Measurements from ENCODE around the gene SMARCE1. TPM values are rescaled to one million over a fixed set of nuclear protein-coding genes. Genes with fewer than 3 reads are reported as not detected.

Gene SMARCE1
- total and polyA plus RNA-seq, 7 donors: 49.6 to 64.7 (median 59.9) TPM

DNA sequence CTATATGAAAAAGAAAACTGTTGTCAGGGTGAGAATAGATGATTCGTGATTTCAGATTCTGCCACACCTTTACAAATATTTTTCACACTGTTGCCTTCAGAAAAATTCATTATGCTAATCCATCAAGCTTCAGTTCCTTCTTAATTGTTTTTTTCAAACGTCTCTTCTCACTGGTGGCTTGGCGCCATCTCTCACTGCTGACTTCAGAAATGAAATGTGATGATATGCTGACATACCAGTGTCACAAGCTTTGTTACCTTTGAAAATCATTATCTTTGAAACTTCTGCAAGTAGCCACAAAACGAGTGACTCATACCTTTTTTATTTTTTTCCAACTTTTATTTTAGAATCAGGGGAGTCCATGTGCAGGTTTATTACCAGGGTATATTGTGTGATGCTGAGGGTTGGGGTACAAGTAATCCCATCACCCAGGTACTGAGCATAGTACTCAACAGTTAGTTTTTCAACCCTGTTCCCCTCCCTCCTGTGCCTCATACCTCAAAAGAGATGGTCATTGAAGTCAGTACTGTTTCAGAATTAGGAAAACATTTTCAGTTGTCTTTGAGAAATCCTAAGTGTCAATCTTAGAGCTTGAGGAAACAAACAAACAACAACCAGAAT is 31.4 kb upstream of the SMARCE1 start:
- ATAC-seq (no peak), DNase-seq (no peak)
- TF ChIP-seq, protein P1, sequence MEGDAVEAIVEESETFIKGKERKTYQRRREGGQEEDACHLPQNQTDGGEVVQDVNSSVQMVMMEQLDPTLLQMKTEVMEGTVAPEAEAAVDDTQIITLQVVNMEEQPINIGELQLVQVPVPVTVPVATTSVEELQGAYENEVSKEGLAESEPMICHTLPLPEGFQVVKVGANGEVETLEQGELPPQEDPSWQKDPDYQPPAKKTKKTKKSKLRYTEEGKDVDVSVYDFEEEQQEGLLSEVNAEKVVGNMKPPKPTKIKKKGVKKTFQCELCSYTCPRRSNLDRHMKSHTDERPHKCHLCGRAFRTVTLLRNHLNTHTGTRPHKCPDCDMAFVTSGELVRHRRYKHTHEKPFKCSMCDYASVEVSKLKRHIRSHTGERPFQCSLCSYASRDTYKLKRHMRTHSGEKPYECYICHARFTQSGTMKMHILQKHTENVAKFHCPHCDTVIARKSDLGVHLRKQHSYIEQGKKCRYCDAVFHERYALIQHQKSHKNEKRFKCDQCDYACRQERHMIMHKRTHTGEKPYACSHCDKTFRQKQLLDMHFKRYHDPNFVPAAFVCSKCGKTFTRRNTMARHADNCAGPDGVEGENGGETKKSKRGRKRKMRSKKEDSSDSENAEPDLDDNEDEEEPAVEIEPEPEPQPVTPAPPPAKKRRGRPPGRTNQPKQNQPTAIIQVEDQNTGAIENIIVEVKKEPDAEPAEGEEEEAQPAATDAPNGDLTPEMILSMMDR (IDR thresholded peaks at IDR 0.05): no peak
- intact Hi-C loops (cut with DNase I): no loop called here
- Histone ChIP-seq H3K27ac (no peak overlapping the region), H3K4me1 (no peaks in the 10 kb centered on the region), H3K36me3 (ENCODE audit: insufficient read depth in 1 of 2, low read depth in 1 of 2) (no peaks in the 10 kb centered on the region), H3K27me3 (ENCODE audit: insufficient read depth in 3 of 3, low read length in 2 of 3) (peaks cover 5 to 42% (median 6%) of the 10 kb centered on the region in 3 donors), H3K9me3 (no peaks in the 10 kb centered on the region), H3K4me3 (no peak overlapping the region)
- WGBS, 3 donors: 51 to 55% (median 53%) methylated on average over 4 of the region's 4 CpGs

DNA sequence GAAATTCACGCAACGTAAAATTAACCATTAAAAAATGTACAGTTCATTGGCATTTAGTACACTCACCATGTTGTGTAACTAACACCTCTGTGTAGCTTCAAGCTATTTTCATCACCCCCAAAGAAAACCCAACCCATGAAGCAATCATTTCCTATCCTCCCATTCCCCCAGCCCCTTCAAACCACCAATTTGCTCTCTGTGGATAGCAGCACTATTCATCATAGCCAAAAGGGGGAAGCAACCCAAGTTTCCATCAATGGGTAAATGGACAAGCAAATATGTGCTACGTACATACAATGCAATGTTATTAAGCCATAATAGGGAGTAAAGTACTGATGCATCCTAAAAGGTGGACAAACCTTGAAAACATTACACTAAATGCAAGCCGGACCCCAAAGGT is 28.3 kb upstream of the SMARCE1 start:
- Histone ChIP-seq H3K27me3 (ENCODE audit: insufficient read depth in 3 of 3, low read length in 2 of 3) (peaks cover 6 to 41% (median 6%) of the 10 kb centered on the region in 3 donors), H3K27ac (no peak overlapping the region), H3K4me3 (no peak overlapping the region), H3K9me3 (no peaks in the 10 kb centered on the region), H3K36me3 (ENCODE audit: insufficient read depth in 1 of 2, low read depth in 1 of 2) (no peaks in the 10 kb centered on the region), H3K4me1 (no peaks in the 10 kb centered on the region)
- DNase-seq (no peak), ATAC-seq (no peak)
- TF ChIP-seq, protein P1 (IDR thresholded peaks at IDR 0.05): no peak
- intact Hi-C loops (cut with DNase I): no loop called here
- WGBS, 3 donors: 84 to 89% (median 84%) methylated on average over 4 of the region's 4 CpGs

DNA sequence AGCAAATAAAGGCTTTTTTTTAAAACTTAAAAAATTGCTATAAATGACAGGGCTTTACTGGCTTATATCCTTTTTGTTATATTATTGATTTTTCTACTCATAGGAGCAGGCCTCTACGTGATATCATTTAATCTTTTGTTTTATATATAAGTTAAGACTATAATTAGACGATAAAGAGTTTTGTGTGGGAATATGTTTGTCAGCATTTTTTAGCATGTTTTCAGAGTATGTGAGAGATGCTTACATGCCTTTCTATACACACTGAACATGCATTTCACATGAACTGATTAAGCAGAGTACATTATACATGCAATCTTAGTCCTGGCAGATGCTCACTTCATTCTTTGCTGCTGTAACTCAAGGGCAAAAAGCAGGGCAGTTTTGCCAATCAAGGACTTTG is 25.0 kb upstream of the SMARCE1 start:
- WGBS, 3 donors: 92 to 95% (median 94%) methylated on average over 2 of the region's 2 CpGs
- no peaks in the 10 kb centered on the region for H3K4me1 ChIP-seq
- no peak for DNase-seq

DNA sequence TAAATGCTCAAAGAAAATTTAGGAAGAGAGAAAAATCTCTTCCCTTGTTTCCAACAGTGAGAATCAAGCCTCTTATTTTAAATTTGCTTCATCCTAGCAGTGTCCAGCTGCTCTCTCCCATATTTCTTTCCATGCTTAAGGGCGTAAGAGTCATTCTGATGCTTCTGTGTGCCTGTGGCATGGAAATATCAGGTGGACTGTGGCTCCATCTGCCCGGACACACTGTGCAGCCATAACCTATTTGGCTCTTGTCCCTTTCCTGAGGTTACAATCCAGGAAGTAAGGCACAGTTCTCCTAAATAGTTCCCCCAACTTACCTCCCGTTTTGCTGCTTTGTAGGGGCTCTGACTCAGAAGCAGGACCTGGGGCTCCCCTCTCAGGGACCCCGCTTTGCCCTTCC is 23.7 kb upstream of the SMARCE1 start:
- no peak overlapping the region for H3K27ac ChIP-seq
- H3K4me3 ChIP-seq: no peak overlapping the region
- H3K36me3 ChIP-seq (ENCODE audit: insufficient read depth in 1 of 2, low read depth in 1 of 2): no peaks in the 10 kb centered on the region
- H3K4me1 ChIP-seq: no peaks in the 10 kb centered on the region
- ATAC-seq (no peak), DNase-seq (no peak)
- intact Hi-C loops (cut with DNase I): no loop called here
- WGBS, 3 donors: 36 to 42% (median 41%) methylated on average over 4 of the region's 4 CpGs
- peaks cover 3% of the 10 kb centered on the region for H3K9me3 ChIP-seq
- TF ChIP-seq, protein P1 (IDR thresholded peaks at IDR 0.05): no peak
- peaks cover 0 to 13% (median 4%) of the 10 kb centered on the region in 3 donors for H3K27me3 ChIP-seq (ENCODE audit: insufficient read depth in 3 of 3, low read length in 2 of 3)

More for the DNA sequence above, 25.0 kb upstream of the SMARCE1 start:
- peaks cover 3 to 23% (median 4%) of the 10 kb centered on the region in 3 donors for H3K27me3 ChIP-seq (ENCODE audit: insufficient read depth in 3 of 3, low read length in 2 of 3)
- no peak for ATAC-seq
- intact Hi-C loops (cut with DNase I): no loop called here
- peaks cover 3% of the 10 kb centered on the region for H3K9me3 ChIP-seq
- H3K27ac ChIP-seq: no peak overlapping the region
- H3K4me3 ChIP-seq: no peak overlapping the region
- no peaks in the 10 kb centered on the region for H3K36me3 ChIP-seq (ENCODE audit: insufficient read depth in 1 of 2, low read depth in 1 of 2)
- TF ChIP-seq, protein P1 (IDR thresholded peaks at IDR 0.05): no peak

DNA sequence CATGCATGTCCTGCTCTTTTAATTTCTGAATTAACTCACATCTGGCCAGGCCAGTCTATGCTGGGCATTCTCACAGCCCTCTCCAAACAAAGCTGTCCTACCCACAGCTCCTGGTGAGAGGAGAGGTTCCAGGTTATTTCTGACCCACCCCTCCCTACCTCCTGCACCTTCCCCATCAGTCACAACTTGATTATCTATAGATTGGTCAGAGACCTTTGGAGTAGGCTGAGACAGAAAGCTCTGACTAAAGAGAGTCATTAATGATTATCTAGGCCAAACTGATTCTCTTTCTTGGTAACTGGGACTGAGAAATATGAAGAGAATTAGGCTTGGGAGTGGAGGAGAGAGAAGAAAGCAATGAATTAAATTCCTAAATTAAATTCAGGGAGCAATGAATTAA is 18.7 kb upstream of the SMARCE1 start:
- no peak overlapping the region for H3K4me3 ChIP-seq
- H3K4me1 ChIP-seq: no peaks in the 10 kb centered on the region
- no peak for ATAC-seq
- TF ChIP-seq, protein P1 (IDR thresholded peaks at IDR 0.05): no peak
- no peaks in the 10 kb centered on the region for H3K36me3 ChIP-seq (ENCODE audit: insufficient read depth in 1 of 2, low read depth in 1 of 2)
- peaks cover 3% of the 10 kb centered on the region for H3K9me3 ChIP-seq
- H3K27ac ChIP-seq: no peak overlapping the region
- H3K27me3 ChIP-seq (ENCODE audit: insufficient read depth in 3 of 3, low read length in 2 of 3): peaks cover 0 to 11% (median 6%) of the 10 kb centered on the region in 3 donors
- DNase-seq: no peak
- intact Hi-C loops (cut with DNase I): no loop called here

All from psoas muscle (tissue), 8 donors.